H1 (cell line): ENCODE results near the gene TAF3. TPM values are rescaled to one million over a fixed set of nuclear protein-coding genes. Genes with fewer than 3 reads are reported as not detected.

Source experiments
- TCF12 ChIP-seq: IDR thresholded peaks from 2 replicates; pipeline ENCODE4 v1.6.1; 2011; ENCODE audit warnings: low read depth, mild to moderate bottlenecking, low read length
- TEAD4 ChIP-seq: IDR thresholded peaks from 2 replicates; pipeline ENCODE4 v1.6.1; 2012; ENCODE audit warnings: low read depth, low read length, inconsistent platforms, mixed read lengths
- polyA plus RNA-seq, 7 experiments: library from polyadenylated mRNA; depleted of rRNA in 3 of 7; stranded (reverse) in 5 of 7; unstranded in 2 of 7; fragments of >200 nt in 5 of 7; fragments of 200-250 nt in 2 of 7; gene quantifications; 1 replicate in 5 of 7; 2 replicates in 1 of 7; 4 replicates in 1 of 7; pipeline versions ENCODE4 v1.2.1 to v1.2.3, GENCODE V29; 2011 to 2013; ENCODE audit warnings: missing spikeins in 2 of 7, mixed read lengths in 2 of 7
- total RNA-seq: library from RNA; stranded (reverse); fragmentation: NEBNext Ultra II Directional; extraction: Animal tissue kit (Norgen Biotek cat#: 25700); gene quantifications from 2 replicates; pipeline ENCODE4 v1.2.1, GENCODE V29; 2021
- TF ChIP-seq, protein P1 (sequence below): IDR thresholded peaks from 2 replicates; pipeline ENCODE4 v1.6.1; 2012; ENCODE audit warnings: inconsistent platforms

The TAF3 gene
- total and polyA plus RNA-seq, 2 of the 8 experiments (the other 6 are each of a cell fraction or from before 2014, with no cell fraction given), result 1.5 to 11.2 TPM

DNA sequence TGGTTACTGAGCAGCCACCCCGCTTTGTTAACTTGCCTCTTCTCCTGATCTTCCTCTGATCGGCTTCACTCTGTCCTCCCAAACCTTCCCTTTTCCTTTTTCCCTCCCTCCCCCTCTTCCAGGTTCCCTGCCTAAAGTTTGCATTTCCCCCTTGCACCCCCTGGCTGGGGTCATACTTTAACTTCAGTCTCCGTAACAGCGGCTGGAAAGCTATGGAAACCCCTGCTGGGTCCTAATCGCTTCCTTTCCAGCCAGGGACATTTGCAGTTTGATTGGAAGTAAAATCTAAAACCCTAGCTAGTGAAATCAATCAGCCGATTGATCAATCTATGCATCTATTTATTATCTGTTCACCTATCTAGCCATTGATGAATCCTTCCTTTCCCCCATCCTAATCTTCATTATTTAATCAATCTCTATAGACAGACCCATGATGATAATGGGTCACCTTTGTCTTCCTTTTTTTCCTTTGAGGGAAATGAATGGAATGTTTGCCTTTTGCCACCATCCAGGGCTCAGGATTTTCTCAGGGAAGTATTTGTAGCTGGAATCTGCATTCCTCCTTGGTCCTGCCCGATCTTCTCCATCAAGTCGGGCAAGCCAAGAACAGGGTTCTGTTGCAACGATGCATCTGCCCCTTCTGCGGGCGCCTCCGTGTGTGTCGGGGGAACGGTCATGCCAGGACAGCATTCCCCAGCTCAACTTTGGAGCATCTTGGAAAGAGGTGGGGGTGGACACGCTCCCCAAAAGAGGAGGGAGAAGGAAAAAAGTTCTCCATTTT is 245.0 kb downstream of the TAF3 start (continued):
- TF ChIP-seq, protein P1, sequence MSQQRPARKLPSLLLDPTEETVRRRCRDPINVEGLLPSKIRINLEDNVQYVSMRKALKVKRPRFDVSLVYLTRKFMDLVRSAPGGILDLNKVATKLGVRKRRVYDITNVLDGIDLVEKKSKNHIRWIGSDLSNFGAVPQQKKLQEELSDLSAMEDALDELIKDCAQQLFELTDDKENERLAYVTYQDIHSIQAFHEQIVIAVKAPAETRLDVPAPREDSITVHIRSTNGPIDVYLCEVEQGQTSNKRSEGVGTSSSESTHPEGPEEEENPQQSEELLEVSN, result no peak
- TF ChIP-seq TCF12 (0 out of 2 replicates have a peak, but pooled peaks have one; percentile 14), TEAD4 (peak; percentile 51; the same call in 1 of the 2 replicates)
